Stomach (tissue), 9 donors: ENCODE measurements around the gene TP53. TPM values are rescaled to one million over a fixed set of nuclear protein-coding genes. Genes with fewer than 3 reads are reported as not detected.

Experiments
- DNase-seq, 2 donors: peaks; one replicate each; pipeline versions ENCODE4 v3.0.0 to v3.0.0-alpha.2; 2013 to 2019
- H3K27ac ChIP-seq, 5 donors: fragments of 200-600 bp in 4 of 5; sonication (generic) in 4 of 5; one replicate each; pipeline ENCODE4 v1.5.1; 2013 to 2019; ENCODE audit warnings: mild to moderate bottlenecking in 1 of 5, moderate library complexity in 1 of 5
- H3K27me3 ChIP-seq, 3 donors: fragments of 200-600 bp; sonication (generic); one replicate each; pipeline ENCODE4 v1.5.1; 2017 to 2019; ENCODE audit warnings: mixed run types in 1 of 3
- H3K36me3 ChIP-seq, 4 donors: fragments of 200-600 bp; sonication (generic); 1 replicate in 3 of 4; 2 replicates in 1 of 4; pipeline ENCODE4 v1.5.1; 2016 to 2019
- H3K4me1 ChIP-seq, 4 donors: fragments of 200-600 bp; sonication (generic); one replicate each; pipeline ENCODE4 v1.5.1; 2016 to 2019
- H3K4me3 ChIP-seq, 4 donors: fragments of 200-600 bp; sonication (generic) in 3 of 4; one replicate each; pipeline ENCODE4 v1.5.1; 2016 to 2019; ENCODE audit warnings: mild to moderate bottlenecking in 1 of 4
- H3K9me3 ChIP-seq, 4 donors: fragments of 200-600 bp; sonication (generic); one replicate each; pipeline ENCODE4 v1.5.1; 2016 to 2019
- CTCF ChIP-seq, 7 experiments: fragments of 450-650 bp in 4 of 7; fragments of 200-600 bp in 3 of 7; sonication (generic) in 3 of 7; IDR thresholded peaks; one replicate each; pipeline ENCODE4 v1.5.1; 2016 to 2019; ENCODE audit warnings: antibody characterized with exemption in 7 of 7, control low read depth in 2 of 7, mild to moderate bottlenecking in 1 of 7
- EP300 ChIP-seq: sonication (generic); formaldehyde crosslinking; IDR thresholded peaks from one replicate; pipeline ENCODE4 v1.6.1; 2017; ENCODE audit warnings: antibody characterized with exemption
- POLR2A ChIP-seq, 4 donors: fragments of 450-650 bp; IDR thresholded peaks; one replicate each; pipeline ENCODE4 v1.6.1; 2016; ENCODE audit warnings: antibody characterized with exemption in 4 of 4, control low read depth in 2 of 4, mild to moderate bottlenecking in 1 of 4, moderate library complexity in 1 of 4
- POLR2AphosphoS5 ChIP-seq, 3 donors: sonication (generic); formaldehyde crosslinking; IDR thresholded peaks; one replicate each; pipeline ENCODE4 v1.6.1; 2016; ENCODE audit warnings: antibody characterized with exemption in 3 of 3
- WGBS, 5 donors: extraction: QIAGEN DNeasy Blood & Tissue Kit in 3 of 5; methylation state at CpG; one replicate each; pipeline versions ENCODE4 v1.1.5 to v1.1.7; 2013 to 2018; 5-methylcytosine and 5-hydroxymethylcytosine counted together
- intact Hi-C: fragments of 100-400 bp; cut with DNase I; formaldehyde crosslinking; loops from one replicate; pipeline ENCODE4 v1.15.1; 2023; ENCODE audit warnings: low total_unique reads
- polyA plus RNA-seq, 3 donors: library from polyadenylated mRNA; stranded (reverse); fragments of 200-250 nt; gene quantifications; one replicate each; pipeline ENCODE4 v1.2.3, GENCODE V29; 2013
- total RNA-seq, 5 donors: library from RNA; depleted of rRNA; stranded (reverse); fragments of >200 nt; gene quantifications; one replicate each; pipeline versions ENCODE4 v1.1.0 to v1.2.3, GENCODE V29; 2014 to 2016
- donor health status: healthy with polysubstance abuse.
- donor health status: Bipolar disorder and iron deficiency.
- donor health status: healthy.

The TP53 gene
- total and polyA plus RNA-seq, 8 donors: 5.8 to 34.8 (median 22.0) TPM

DNA sequence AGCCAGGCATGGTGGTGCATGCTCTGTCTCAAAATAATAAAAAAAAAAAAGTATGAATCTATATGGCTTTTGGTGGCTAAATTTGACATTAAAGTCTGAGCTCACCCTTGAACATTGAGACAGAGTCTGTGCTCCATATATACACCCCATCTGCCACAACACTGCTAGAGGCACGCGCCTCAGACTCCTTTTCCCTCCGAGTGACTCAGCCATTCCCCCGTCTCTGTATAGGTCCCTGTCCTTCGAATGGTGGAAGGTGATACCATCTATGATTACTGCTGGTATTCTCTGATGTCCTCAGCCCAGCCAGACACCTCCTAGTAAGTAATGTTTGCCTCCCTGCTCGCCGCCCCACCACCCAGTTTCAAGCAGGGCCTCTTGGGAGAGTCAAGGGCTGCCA is 13.2 kb upstream of the TP53 start:
- Histone ChIP-seq H3K27me3 (peaks cover 12 to 48% (median 21%) of the 10 kb centered on the region in 3 donors), H3K4me3 (no peak overlapping the region), H3K27ac (no peak overlapping the region), H3K9me3 (no peaks in the 10 kb centered on the region), H3K4me1 (peaks cover 12 to 21% (median 16%) of the 10 kb centered on the region in 4 donors), H3K36me3 (peaks cover 9 to 49% (median 42%) of the 10 kb centered on the region in 4 donors)
- WGBS, 5 donors: 93 to 99% (median 97%) methylated on average over 7 of the region's 7 CpGs
- no peak for TF ChIP-seq CTCF (IDR thresholded peaks at IDR 0.05)
- no peak for TF ChIP-seq POLR2A (IDR thresholded peaks at IDR 0.05)
- TF ChIP-seq EP300: no peak
- TF ChIP-seq POLR2AphosphoS5 (IDR thresholded peaks at IDR 0.05): no peak
- intact Hi-C loops: no loop called here
- DNase-seq: no peak

DNA sequence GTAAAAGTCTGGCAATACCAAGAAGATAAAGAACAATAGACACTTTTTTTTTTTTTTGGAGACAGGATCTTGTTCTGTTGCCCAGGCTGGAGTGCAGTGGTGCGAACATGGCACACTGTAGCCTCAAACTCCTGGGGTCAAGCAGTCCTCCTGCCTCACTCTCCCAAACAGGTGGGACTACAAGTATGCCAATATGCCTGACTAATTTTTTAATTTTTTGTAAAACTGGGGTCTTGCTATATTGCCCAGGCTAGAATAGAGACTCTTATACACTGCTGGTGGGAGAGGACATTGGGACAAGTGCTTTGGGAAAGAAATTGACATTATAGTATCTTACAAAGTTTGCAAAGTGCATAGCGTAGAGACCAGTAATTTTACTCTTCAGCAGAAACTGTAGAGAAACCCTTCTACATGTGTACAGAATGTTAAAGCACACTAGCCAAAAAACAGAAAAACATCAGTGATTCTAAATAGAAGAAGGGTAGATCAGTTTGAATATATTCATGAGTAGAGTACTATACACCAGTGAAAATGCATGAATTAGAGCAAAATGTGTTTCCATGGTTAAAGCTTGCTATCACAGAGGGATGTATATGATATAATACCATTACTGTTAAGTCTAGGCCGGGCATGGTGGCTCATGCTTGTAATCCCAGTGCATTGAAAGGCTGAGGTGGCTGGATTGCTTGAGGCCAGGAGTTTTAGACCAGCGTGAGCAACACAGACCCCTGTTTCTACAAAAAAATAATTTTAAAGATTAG is 10.7 kb upstream of the TP53 start:
- intact Hi-C loops: no loop called here
- DNase-seq: no peak
- Histone ChIP-seq H3K27ac (no peak overlapping the region), H3K4me3 (no peak overlapping the region), H3K4me1 (no peaks in the 10 kb centered on the region), H3K36me3 (peaks cover 9 to 68% (median 57%) of the 10 kb centered on the region in 4 donors), H3K9me3 (no peaks in the 10 kb centered on the region), H3K27me3 (peaks cover 0 to 23% (median 0%) of the 10 kb centered on the region in 3 donors)
- TF ChIP-seq EP300 (no peak), CTCF (IDR thresholded peaks at IDR 0.05) (no peak), POLR2A (IDR thresholded peaks at IDR 0.05) (no peak), POLR2AphosphoS5 (IDR thresholded peaks at IDR 0.05) (no peak)
- WGBS, 5 donors: 92 to 100% (median 95%) methylated on average over 4 of the region's 4 CpGs

DNA sequence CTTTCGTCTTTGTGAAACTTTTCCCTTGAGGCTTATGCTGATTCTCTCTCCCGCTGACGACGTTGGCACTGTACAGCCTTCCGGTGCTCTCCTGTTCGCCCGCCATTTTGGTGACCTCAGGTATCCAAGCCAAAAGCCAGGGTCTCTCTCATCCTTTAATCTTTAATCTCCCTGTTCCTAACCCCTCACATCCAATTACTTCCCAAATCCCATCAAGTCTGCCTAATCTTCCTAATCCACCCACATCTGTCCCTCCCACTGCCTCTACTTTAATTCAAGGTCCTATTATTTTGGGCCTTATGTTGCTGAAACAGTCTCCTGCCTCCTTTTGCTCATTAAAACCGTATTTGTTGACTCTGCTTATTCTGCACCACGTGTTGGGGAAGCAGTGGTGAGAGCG is 8.3 kb upstream of the TP53 start:
- intact Hi-C loops: no loop called here
- 94 to 97% (median 95%) methylated on average over 10 of the region's 10 CpGs for WGBS, 5 donors

More for the DNA sequence above, 8.3 kb upstream of the TP53 start:
- Histone ChIP-seq H3K27me3 (peaks cover 0 to 1% (median 0%) of the 10 kb centered on the region in 3 donors), H3K36me3 (peaks cover 0 to 65% (median 40%) of the 10 kb centered on the region in 4 donors), H3K27ac (no peak overlapping the region), H3K4me1 (no peaks in the 10 kb centered on the region), H3K4me3 (no peak overlapping the region), H3K9me3 (no peaks in the 10 kb centered on the region)
- TF ChIP-seq POLR2A (IDR thresholded peaks at IDR 0.05) (no peak), CTCF (IDR thresholded peaks at IDR 0.05) (no peak), EP300 (no peak), POLR2AphosphoS5 (IDR thresholded peaks at IDR 0.05) (no peak)
- no peak for DNase-seq
